PC-3 (cell line): ENCODE results near the gene ZPBP.

ENCODE experiments used
- CTCF ChIP-seq: fragments of 300-600 bp; sonication (generic); conservative IDR thresholded peaks from 2 replicates; pipeline ENCODE4 v1.5.1; 2017; ENCODE audit warnings: antibody characterized with exemption, low read depth, mild to moderate bottlenecking, low read length
- EZH2 ChIP-seq: fragments of 300-600 bp; sonication (generic); IDR thresholded peaks from one replicate; pipeline ENCODE4 v1.6.1; 2017; ENCODE audit warnings: antibody characterized with exemption, mild to moderate bottlenecking, low read length; ENCODE audit not compliant: unreplicated experiment
- EZH2phosphoT487 ChIP-seq: fragments of 300-600 bp; sonication (generic); IDR thresholded peaks from 2 replicates; pipeline ENCODE4 v1.6.1; 2018; ENCODE audit warnings: mild to moderate bottlenecking, antibody characterized with exemption, low read length, borderline replicate concordance

DNA sequence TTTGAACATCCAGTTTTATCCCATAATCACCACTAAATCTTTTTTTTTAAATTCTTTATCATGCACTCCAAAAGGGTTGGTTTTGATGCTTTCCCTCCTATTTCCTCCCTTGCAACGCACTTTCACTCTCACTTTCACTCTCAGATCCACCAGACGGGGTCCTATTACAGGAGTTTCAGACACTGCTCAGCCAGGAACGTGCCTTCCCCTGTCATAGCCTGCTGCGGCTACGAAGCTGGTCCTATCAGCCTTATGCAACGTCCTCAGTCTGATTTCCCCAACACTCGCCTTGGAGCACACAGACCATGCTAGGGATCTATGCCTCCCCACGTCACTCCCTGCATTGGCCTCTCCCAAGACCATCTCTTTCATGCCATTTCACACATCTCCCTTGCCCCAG is 23.4 kb downstream of the ZPBP start:
- TF ChIP-seq EZH2 (no peak), CTCF (no peak), EZH2phosphoT487 (no peak)
